ENCODE results near the gene PADI1.

The PADI1 gene

GRCh38 chr1:17198476-17199258 lies 6.3 kb upstream of the PADI1 start:
- DNase-seq (ENCODE audit: low spot score) = no peak

DNA sequence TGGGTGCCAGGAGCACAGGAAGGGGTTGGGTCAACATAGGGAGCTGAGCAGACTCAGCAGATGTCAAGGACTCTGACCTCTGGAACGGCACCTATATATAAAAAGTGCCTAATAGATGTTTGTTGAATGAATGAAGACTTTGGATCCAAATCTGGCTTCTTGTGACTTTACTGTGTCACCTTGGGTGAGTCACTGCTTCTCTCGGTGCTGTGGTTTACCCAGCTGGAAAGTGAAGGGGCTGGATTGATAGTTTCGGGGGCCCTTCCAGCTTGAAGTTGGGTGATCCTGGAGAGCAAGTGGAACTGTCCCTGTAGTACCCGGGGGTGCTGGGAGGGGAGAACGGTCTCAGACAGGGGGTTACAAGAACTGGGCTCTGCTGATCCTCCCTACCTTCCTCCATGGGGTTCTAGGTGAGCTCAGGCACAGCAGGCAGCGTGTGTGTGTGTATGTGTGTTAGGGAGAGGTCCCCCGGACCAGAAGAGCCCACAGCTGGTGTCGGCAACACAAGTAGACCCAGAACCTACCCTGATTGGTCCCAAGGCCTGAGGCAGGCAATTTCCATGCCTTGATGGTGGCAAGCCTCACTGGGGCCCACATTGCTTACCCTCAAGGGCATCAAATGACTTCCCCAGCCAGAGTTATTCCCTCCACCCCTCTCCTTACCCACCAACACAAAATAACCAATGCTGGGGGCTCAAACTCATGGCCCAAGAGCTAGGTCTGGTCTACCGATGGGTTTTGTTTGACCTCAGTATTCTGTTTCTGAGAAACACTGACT lies 5.5 kb upstream of the PADI1 start:
- no peak for DNase-seq (ENCODE audit: low spot score)

GRCh38 chr1:17200246-17200645 lies 4.7 kb upstream of the PADI1 start:
- DNase-seq (ENCODE audit: low spot score) = no peak

DNA sequence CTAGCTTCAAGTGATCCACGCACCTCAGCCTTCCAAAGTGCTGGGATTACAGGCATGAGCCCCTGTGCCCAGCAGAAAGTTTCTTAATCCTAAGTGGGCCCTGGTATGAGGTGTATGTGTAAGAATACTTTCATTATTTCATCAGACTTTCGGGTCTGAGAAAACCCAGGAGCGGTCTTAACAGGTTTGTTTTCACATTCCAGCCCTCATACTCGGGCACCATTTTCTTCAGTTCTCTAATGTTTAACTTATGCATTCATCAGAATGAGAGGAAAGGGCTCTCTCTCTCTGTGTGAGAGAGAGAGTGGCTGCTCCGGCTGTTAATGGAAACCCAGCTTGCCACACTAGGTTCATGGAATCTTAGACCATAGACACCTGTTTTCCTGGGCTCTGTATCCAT lies 4.2 kb upstream of the PADI1 start:
- DNase-seq (ENCODE audit: low spot score) = no peak

GRCh38 chr1:17201201-17202021 lies 3.5 kb upstream of the PADI1 start:
- DNase-seq (ENCODE audit: low spot score) = no peak

DNA sequence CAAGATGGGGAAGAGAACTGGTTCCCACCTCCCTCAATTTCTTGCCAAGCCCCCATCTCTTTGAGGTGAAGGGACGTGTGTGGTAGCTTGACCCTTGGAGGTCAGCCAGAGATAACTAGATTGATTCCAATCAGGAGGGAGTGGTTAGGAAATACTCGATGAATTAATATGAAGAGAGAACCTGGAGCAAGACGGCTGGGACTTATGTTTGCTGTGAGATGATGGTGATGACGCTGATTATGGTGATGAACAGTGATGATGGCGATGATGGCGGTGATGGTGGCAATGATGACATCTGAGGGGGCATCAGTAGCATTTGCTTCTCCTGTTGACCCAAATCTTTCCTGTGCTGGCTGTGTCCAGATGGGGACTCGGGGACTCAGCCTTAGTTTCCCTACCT lies 724 bp downstream of the PADI1 start:
- DNase-seq (ENCODE audit: low spot score) = no peak

GRCh38 chr1:17206196-17206595 lies 1.3 kb downstream of the PADI1 start:
- no peak for DNase-seq (ENCODE audit: low spot score)

DNA sequence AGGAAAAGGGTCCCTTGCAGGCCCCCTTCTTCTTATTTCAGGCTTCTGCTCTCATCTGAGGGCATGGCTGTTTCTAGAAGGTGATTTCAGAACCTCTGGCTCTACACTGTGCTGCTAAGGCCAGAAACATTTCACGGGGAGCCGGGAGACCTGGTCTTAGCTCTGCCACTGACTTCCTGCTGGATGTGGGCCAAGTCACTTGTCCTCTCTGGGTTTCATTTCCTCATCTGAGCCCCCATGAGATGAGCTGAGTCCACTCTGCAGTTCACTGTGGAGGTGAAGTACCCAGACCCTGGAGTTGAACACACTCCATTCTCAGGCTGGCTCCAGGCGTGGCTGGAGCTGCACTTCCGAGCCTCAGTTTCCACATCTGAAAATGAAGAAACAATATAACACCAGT lies 2.1 kb downstream of the PADI1 start:
- DNase-seq (ENCODE audit: low spot score) = no peak

GRCh38 chr1:17207540-17207939 lies 2.6 kb downstream of the PADI1 start:
- no peak for DNase-seq (ENCODE audit: low spot score)

GRCh38 chr1:17207966-17208418 lies 3.1 kb downstream of the PADI1 start:
- no peak for DNase-seq (ENCODE audit: low spot score)

DNA sequence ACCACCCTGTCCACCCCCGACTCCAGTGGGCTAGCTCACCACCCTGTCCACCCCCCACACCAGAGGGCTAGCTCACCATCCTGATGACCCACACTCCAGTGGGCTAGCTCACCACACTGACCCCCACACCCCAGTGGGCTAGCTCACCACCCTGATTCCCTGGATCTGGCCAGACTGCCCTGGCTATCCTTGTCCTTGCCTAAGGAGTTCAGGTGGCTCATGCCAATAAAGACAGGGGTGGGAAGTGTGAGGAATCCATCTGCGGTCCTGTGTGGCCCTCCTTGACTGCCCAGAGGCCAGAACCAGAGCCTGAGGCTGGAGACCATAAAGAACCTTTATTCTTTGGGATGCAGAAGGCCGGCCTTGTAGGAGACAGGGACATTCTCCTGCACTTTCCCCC lies 3.6 kb downstream of the PADI1 start:
- DNase-seq (ENCODE audit: low spot score) = no peak

GRCh38 chr1:17209430-17209829 lies 4.5 kb downstream of the PADI1 start:
- no peak for DNase-seq (ENCODE audit: low spot score)

DNA sequence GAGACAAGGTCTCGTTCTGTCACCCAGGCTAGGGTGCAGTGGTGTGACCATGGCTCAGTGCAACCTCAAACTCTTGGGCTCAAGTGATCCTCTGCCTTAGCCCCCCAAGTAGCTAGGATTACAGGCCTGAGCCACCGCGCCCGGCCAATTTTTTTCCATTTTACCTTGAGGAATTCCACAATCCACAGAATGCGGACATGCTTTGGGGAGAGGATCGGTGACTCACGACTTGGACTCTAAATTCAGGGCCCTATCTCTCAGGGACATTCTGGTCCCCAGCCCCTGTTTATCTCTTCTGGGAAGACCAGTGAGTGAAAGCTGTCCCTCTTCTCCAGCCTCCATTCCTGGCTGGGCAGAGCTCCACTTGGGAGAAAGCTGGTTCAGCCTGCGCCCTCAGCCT lies 5.2 kb downstream of the PADI1 start:
- no peak for DNase-seq (ENCODE audit: low spot score)

DNA sequence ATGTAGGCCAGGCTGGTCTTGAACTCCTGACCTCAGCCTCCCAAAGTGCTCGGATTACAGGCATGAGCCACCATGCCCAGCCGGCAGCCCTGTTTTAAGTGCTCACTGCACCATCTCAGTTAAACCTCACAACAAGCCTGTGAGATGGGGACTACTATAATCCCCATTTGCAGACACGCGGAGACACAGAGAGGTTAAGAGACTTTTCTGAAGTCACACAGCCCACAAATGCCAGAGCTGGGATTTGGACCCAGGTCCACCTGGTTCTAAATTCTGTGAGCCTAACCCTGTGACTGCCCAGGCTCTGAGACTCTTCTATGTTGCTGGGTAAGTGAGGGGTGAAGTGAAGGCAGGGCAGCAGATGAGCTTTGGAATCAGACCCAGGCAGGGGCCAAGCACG lies 6.4 kb downstream of the PADI1 start:
- no peak for DNase-seq (ENCODE audit: low spot score)

DNA sequence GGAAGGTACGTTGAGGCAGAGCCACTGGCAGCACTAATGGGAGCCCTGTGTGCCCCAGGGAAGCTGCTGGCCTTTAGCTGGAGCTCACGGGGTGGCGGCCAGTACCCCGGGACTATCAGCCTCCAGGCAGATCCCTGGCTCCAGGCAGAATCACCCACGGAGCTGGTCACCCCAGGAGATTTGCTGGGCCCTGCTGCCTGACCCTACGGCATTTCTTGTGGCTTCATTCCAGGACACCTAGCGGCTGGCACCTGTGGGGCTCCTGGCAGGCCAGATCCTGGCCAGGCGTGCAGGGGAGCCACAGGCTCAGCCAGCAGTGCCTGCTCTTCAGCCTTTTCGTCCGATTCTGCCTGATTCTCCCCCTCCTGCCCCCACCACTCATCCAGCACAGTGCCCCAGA lies 7.1 kb downstream of the PADI1 start:
- DNase-seq (ENCODE audit: low spot score) = no peak

GRCh38 chr1:17212487-17213121 lies 7.7 kb downstream of the PADI1 start:
- DNase-seq (ENCODE audit: low spot score) = no peak

GRCh38 chr1:17213148-17213781 lies 8.3 kb downstream of the PADI1 start:
- no peak for DNase-seq (ENCODE audit: low spot score)

- no peak for DNase-seq (ENCODE audit: low spot score)
Measured at GRCh38 chr1:17213782-17214148, 8.8 kb downstream of the PADI1 start.

GRCh38 chr1:17214876-17215544 lies 10.1 kb downstream of the PADI1 start:
- DNase-seq (ENCODE audit: low spot score) = no peak

- DNase-seq (ENCODE audit: low spot score) = no peak
Measured at GRCh38 chr1:17215545-17215890, 10.6 kb downstream of the PADI1 start.

DNA sequence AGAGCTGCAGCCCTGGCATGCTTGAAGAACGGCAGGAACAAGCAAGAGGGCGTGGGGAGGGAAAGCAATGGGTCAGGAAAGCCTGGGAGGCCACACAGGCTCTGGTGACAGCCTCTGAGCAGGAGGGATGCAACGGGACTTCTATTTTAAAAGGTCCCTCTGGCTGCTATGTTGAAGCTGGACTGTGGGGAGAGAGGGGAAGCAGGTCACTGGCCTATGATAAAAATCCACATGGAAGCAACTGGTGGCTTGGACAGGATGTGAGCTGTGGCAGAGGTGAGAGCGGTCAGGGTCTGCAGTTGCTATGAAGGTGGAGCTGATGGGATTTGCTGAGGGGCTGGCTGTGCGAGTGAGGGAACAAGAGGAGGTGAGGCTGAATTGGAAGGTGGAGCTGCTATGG lies 11.2 kb downstream of the PADI1 start:
- no peak for DNase-seq (ENCODE audit: low spot score)

All from HuH-7 (cell line).